Hematopoietic multipotent progenitor cell treated with erythropoietin and hydrocortisone succinate and interleukin-3 and kit ligand, for 15 days (in vitro differentiated cells): Measurements from ENCODE around the gene CALD1.

Source experiments
- DNase-seq: peaks from one replicate; pipeline ENCODE4 v3.0.0-alpha.2; 2015; ENCODE audit warnings: low spot score

Gene CALD1, protein sequence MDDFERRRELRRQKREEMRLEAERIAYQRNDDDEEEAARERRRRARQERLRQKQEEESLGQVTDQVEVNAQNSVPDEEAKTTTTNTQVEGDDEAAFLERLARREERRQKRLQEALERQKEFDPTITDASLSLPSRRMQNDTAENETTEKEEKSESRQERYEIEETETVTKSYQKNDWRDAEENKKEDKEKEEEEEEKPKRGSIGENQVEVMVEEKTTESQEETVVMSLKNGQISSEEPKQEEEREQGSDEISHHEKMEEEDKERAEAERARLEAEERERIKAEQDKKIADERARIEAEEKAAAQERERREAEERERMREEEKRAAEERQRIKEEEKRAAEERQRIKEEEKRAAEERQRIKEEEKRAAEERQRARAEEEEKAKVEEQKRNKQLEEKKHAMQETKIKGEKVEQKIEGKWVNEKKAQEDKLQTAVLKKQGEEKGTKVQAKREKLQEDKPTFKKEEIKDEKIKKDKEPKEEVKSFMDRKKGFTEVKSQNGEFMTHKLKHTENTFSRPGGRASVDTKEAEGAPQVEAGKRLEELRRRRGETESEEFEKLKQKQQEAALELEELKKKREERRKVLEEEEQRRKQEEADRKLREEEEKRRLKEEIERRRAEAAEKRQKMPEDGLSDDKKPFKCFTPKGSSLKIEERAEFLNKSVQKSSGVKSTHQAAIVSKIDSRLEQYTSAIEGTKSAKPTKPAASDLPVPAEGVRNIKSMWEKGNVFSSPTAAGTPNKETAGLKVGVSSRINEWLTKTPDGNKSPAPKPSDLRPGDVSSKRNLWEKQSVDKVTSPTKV

DNA sequence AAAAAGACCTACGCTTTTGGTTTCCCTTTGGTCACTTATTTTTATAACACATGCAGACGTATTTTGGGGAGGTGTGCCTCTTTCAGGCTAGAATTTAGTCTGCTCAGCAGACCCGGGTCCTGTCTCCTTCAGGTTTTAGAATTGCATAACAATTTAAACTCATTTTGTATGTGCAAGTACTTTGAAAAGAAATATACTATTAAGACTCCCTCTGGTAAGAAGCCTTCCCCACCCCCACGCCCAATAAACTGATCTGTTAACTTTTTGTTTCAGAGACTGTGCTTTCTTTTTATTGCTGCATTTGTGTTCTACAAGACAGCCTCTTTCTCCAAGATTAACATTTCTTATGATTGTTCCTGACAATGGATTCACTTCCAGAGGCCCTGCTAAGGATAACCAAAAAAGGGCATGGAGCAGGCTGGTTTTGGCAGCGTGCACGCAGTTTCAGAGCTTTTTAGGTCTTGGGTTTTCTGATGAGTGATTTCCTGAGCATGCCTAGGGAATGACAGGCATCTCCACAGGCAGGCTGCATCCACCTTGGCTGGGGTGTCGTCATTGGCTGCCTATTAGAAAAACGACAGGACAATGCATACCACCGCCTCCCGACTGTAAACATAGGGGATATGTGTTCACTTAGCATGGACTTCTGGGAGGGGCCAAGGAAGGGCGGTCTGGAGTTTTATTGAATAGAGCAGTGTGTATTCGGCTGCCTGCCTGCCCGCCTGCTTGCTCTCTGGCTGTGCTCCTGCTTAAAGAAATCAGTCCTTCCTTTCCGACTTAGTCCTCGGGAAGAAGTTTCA lies at the start of gene CALD1:
Gene CALD1, plus strand, starts transcription at position 694 of the 800 bp plus-strand sequence. CDS start 88,100 bp downstream, outside the sequence.
- DNase-seq: no peak

DNA sequence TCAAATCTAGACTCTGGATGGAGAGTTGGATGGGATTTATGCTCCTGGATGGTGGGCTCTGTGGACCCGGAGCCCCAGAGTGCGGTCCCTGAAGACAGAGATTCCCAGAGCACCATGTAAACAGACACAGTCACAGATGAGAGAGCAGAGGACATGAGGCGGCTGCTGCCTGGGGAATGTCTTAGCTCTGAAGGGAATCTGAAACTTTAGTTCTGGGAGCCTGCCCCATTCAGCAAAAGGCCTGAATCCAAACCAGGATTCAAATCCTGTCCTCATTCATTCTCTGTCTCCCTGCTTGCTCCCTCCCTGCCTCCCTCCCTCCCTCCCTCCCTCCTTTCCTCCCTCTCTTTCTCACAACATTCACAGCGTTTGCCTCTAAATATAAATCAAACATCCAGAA lies 49.5 kb upstream of the CALD1 start:
- no peak for DNase-seq

DNA sequence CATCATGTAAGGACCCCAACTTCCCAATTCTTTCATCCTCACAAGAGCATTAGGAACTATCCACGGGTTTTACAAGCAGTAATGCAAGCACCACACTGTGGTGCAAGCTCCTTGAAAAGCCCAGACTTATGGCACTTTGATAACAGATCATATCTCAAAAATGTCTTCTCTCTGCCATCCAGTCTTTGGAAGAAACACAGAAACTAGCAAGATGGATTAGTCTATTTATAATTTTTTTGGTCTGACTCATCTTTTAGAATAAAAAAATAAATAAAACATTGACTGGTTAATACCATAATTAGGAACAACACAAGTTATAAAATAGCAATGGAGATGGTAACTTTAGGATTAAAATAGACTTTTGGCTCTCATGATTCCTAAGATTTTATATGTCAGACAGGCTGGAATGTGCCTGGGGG lies 49.0 kb upstream of the CALD1 start:
- no peak for DNase-seq

DNA sequence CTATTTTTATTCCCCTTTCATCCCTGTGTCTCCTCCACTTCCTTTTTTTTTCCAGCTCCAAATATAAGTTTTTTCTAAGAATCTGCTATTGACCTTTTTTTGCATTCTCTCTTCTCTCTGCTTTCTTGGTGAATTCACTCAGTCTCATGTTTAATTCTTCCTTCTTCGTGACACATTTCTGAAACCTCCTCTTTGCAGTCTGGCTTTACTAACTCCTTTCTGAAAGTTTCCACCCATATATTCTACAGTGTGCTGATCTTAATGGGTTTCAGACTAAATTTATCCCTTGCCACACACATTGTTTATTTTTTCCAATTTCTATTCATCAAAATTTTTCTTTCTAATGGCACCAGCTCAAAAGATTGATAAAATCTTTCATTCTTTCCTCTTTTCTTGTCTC lies 47.8 kb upstream of the CALD1 start:
- DNase-seq: no peak

DNA sequence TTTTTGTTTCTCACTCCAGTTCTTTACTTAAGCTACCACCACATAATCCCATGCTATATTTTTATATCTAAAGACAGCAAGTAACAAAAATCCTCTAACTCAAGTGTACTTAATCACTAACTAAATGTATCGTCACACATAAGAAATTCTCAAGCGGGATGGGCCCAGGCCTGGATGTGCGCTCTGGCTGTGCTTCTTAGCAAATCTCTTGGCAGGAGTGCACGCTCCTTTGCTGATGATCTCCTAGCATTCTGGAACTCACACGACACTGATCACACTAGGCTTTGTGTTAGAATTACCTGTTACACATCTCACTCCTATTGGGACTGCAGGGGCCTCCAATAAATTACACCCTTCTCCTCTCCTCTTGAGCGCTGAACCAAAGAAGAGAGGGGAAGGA lies 46.7 kb upstream of the CALD1 start:
- DNase-seq: no peak

DNA sequence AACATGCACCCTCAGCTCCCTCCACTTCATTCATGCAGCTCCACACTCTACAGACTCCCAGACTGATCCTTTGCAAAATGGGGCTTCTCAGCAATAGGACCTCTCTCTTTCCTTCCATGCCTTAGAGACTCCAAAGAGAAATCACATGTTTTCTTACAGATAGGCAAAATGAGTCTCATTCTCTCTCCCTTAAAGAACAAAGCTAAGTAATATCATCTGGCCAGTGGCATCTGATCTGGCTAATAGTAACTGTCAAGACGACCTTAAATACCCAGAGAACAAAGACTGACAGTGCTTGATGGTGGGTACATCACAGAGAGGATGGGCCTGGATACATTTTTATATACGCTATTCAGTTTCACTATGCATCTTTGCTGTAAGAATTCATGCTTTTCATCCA lies 43.1 kb upstream of the CALD1 start:
- DNase-seq: no peak

DNA sequence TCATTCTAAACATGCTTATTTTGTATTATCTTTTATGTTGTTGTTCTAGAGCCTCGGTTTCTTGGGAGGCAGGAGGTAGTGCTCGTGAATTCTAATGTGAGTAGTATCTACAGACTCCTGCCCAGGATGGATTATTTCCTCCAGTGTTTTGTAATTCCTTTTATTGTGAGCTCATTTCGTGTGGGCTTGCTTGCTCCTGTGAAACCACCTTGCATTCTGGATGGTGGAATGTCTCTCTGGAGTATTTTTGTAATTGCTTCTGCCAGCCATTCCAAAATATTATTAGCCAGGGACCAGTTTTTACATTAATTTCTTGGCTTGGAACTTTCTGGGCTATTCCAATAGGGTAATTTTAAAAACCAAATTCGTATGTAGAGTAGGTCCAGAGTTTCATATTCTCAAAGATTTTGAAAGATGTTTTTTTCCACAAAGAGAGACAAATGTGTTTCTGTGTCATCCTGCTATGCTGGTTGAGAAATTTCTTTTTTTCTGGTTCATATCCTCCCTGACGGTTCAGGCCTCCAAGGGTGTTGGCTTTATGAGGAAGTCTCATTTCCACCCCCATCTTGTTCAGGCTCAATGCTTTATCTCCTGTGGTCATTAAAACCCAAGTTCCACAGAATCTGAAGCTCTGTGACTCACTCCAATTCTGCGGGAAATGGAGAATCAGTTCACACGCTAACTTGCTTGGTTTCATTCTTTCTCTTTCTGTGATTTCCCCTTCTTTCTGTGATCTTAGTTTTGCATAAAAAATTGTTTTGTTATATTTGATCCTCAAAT lies 41.7 kb upstream of the CALD1 start:
- DNase-seq: no peak

DNA sequence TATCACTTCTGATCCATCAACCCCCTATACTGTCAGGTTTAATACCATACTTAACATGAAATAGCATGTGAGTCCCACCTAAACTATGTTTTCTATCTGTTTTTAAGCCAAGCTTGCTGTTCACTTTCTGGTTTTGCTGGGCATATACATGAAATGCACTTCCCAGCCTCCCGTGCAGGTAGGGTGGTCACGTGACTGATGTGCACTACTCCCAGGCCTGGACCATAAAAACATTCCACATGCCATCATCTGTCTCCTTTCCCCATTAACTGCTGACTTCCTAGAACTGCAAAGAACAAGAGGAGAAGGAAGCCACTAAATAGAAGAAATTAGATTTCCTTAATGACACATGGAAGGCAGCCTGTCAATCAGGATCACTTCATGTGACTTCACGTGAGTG lies 40.1 kb upstream of the CALD1 start:
- no peak for DNase-seq

DNA sequence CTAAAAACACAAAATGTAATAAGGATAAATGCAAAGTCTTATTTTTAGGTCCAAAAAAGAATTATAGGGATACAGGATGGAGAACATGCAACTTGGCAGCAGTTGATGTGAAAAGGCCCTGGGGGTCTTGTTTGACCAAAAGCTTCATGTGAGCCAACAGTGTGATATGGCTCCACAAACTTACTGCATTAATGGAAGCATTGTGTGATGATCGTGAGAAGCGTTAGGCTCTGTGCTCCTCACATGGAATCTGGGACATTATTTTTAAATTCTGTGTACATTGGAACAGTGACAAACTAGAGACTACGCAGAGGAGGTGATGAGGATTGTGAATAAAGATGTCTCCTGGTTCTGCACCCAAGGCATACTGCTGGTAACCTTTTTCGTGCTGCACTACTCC lies 39.1 kb upstream of the CALD1 start:
- DNase-seq: no peak

DNA sequence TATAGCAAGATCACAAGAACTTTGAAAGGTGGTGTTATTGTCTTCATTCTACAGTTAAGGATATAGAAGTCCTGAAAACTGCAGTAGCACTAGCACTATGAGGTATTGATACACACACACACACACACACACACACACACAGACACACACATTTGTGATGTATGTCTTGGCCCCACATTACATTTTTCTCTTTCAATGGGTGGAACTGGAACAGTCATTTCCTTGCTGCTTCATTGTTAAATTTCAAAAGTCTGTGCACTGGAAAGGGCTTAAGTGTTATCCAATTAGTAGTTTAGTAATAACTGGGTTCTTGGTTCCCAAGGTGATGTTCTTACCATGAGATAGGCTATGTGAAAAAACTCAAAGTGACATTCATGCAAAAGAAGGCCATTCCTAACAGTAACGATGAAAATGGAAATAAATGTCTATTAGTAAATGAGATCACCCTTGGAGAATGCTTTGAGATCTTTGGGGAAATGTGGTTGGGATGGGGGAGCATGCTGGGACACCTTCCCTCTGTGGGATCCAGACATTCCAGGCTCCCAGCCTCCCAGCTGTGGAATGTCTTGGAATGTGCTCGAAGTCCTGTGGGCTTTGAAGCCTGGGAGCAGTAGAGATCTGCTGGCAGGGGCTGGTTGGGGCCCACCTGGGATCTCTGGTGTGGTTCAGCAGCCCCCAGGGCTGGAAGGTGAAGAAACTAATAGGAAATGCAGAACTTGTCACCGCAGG lies 37.4 kb upstream of the CALD1 start:
- DNase-seq: no peak

DNA sequence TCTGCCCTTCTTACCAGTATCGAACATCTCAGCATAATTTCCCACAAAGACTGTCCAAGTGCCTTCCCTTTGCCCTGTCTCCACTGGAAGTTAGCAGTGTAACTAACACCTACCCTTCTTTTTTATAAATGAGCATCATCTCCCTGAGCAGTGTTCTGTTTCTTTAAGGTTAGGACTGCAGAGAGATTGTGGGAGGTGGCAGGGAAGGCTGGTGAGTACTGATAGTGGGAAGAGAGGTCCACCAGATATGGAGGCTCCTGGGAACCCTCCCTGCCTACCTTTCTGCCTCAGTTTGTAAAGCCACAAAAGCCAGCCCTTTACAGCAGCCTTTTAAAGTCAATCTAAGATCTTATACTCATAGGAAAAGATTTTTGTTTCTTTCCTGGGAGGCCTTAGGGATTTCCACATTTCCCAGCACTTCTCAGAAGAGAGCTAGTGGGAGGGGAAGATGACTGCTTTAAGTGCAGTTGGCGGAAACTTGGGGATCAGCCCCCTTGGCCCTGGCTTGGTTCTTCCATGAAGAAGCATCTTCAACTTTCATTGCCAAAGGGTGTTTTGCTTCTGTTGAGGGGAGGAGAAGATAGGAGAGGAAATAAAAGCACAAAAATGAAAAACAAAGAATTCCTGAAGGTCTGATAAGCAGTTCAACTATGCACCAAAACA lies 36.6 kb upstream of the CALD1 start:
- no peak for DNase-seq

DNA sequence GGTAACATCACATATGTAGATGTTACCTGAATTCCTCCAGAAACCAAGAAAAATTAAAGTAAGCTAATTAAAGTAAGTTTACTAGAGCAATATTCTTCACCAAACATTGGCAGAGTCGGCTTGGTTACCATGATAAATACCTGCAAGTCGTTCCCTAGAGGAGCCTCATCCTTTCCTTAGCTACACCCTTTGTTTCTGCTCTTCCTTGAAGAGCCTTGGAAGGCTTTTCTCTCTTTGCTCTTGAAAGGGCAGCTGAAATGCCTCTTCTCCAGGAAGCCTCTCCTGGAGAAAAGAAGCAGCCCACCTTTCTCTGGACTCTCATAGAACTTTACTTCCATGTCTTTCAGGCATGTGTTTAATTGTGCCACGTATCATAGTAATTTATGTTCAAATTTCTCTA lies 34.9 kb upstream of the CALD1 start:
- no peak for DNase-seq

DNA sequence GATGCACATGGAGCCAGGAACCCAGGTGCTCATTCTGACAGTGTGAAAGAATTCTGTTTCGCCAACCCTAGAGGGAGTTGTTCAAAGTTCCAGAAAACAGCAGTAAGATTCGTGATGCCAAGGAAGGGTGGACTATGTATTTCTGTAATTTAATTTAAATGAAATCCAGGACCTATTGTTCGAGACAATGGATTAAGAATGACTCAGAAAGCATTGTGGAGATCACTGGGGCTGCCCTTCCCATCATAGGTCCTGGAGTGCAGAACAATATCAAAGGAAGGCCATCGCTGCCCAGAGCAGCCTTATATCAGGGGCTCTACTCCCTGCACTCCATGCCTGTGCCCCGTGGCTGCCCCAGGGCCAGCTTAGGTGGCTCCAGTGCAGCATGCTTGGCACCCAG lies 32.1 kb upstream of the CALD1 start:
- no peak for DNase-seq

DNA sequence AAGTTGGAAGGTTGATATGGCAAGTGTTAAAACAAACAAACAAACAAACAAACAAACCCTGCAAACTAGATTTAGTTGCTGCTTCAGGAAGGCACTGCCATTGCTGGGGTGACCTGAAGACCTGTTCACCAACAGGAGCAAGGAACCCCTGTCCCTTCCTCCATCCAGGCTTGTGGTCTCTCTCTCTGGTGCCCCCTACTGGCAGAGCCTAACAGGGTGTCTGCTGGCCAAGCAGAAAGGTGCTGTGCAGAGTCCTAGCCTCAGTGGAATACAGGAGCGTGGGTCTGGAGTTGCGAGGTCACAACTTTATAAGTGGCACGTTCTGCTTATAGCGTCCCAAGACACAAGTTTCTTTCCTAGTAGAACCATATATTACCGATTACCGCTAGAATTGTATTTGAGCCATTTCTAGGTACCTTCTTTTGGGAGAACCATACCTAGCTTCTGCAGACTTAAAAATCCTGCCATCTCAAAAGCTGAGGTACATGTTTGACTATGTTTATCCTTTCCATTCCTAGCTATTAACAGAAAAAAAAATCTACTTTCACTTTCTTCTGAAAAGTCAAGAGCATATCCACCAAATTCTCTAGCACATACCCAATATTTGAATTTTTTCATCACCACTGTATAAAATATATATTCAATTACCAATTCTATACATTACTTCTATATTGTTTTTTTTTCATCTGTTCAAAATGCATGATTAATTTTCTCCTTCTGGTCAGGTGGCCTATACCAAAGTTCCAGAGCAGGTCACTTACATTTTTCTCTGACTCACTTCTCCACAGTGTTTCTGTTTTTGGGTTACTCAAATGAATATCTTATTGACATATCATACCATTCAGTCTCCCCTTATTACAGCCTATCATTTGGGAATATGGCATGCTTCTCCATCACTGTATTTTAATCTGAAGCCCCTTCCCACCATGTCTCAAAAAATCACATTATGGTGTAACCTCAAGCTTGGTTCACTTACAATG lies 29.1 kb upstream of the CALD1 start:
- peak; percentile 76 for DNase-seq

DNA sequence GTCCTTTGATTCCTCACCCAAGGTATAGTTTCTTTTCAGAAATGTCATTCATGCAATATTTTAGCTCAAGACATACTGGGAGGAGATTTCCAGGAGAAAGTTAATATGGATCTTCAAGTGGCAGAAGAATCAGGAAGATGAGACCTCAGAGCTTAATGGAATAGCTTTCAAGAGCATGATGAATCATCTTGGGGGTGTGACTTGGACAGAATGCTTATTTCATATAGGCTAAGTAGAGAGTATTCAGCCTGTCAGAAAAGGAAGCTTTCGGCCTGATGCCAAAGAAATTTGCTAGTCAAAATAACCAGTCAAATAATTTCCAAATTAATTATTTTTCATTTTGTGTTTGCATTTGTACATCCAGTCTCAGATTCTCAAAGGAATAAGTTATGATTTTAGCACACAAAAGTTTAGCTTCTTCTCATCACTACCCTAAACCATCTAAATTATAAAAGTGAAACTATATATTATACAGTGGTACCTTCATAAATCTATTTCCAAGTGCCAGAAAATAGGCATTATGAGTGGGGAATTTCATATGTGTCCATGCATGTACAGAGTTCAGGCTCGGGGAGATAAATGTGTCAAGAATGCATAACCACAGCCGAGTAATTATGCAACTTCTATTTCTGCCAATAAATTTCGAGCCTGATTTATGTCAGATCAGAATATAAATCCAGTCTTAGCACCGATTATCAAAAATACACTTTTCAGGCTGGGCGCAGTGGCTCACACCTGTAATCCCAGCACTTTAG lies 27.3 kb upstream of the CALD1 start:
- DNase-seq: no peak

DNA sequence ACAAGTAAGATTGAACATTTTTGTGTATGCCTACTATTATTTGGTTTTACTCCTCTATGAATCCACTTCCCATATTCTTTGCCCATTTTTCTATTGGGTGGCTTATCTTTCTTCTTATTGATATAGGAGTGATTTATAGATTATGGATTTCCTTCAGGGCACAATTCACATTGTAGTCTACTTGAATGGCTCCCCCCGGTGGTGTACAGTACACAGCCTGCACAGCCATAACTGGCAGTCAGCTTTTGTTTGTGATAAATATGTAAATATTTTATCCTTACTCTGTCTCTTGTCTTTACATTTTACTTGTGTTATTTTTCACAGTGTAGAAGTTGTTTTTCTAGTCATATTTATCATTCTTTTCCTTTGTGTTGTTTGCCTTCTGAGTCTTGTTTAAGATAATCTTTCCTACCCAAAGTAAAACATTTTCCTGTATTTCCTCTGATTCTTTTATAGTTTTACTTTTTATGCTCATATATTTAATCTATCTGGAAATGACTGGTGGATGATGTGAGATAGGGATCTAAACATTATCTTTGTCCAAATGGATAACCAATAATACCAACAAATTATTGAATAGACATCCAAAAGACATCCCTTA lies 23.9 kb upstream of the CALD1 start:
- DNase-seq: peak; percentile 17

DNA sequence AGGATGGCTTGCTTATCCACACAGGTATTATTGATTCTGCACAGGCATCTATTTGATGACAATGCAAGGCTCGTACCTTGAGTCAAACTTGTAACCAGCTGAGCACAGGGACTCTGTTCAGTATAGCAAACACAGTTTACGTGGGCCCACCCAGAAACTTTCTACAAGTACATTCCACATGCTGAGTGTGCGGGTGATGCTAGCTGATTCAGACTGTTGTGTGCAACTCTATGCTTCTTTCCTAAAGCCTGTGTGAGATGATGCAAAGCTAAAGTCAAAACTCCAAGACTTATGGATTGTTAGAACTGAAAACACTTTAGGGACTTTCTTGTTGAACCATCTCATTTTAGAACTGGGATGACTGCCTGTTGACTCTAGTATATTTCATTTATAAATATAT lies 21.5 kb upstream of the CALD1 start:
- DNase-seq: no peak

DNA sequence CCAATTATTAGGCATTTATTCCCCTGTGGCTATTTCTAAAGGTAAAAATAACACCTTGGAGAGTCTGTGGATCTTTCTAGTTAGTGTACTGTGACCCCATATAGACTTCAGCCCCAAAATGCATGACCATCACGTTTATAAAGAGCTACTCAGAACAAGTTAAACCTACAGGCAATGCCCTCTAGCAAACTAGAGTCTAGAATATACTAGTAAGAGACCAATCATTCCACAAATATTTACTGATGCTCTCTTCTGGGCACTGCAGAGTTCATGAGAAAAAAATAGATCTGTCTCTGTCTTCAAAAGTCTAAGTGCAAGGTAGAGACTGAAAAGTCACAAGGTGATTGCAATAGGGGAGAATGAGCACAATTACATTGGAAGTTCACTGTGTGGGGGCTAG lies 20.5 kb upstream of the CALD1 start:
- no peak for DNase-seq
